Activated CD4-positive, alpha-beta memory T cell treated with anti-CD3 and anti-CD28 coated beads, Interleukin-2, amount 10 ng/mL, durations not matched to agents 7 days and 5 days (primary cell): Measurements from ENCODE around the gene ACTL8. TPM values are rescaled to one million over a fixed set of nuclear protein-coding genes. Genes with fewer than 3 reads are reported as not detected.
"Not testable (repeated sequence)": the region's sequence is repeated elsewhere in the genome, so short reads cannot be mapped to it uniquely, and the experiment has no call there.

Source experiments
- CTCF ChIA-PET: fragments of 350-600 bp; sonication (Branson Sonifier 250); formaldehyde crosslinking; loops from one replicate; lab custom pipeline; 2021; ENCODE audit warnings: antibody characterized with exemption, inconsistent platforms; lab: Charles Lee
- POLR2A ChIA-PET: fragments of 350-600 bp; sonication (Branson Sonifier 250); formaldehyde crosslinking; loops from one replicate; lab custom pipeline; 2021; ENCODE audit warnings: antibody characterized with exemption; lab: Charles Lee
- DNase-seq: peaks from one replicate; pipeline ENCODE4 v3.0.0-alpha.2; 2020
- H3K27ac Mint-ChIP-seq: one replicate; pipeline ENCODE4 v1.8.0; 2021; ENCODE audit warnings: mild to moderate bottlenecking, mixed read lengths
- H3K27me3 Mint-ChIP-seq: one replicate; pipeline ENCODE4 v1.8.0; 2021; ENCODE audit warnings: mixed read lengths
- H3K36me3 Mint-ChIP-seq: one replicate; pipeline ENCODE4 v1.8.0; 2021; ENCODE audit warnings: low read depth, mixed read lengths
- H3K4me1 Mint-ChIP-seq: one replicate; pipeline ENCODE4 v1.8.0; 2021; ENCODE audit warnings: mixed read lengths
- H3K4me3 Mint-ChIP-seq: one replicate; pipeline ENCODE4 v1.8.0; 2021; ENCODE audit warnings: mild to moderate bottlenecking, mixed read lengths
- H3K9me3 Mint-ChIP-seq: one replicate; pipeline ENCODE4 v1.8.0; 2021; ENCODE audit warnings: mixed read lengths
- total RNA-seq, 2 experiments: library from RNA; stranded (reverse); gene quantifications; one replicate each; pipeline ENCODE4 v1.2.3, GENCODE V29; 2021

ACTL8 gene
- total RNA-seq, 2 experiments from 2014 or later: not detected

DNA sequence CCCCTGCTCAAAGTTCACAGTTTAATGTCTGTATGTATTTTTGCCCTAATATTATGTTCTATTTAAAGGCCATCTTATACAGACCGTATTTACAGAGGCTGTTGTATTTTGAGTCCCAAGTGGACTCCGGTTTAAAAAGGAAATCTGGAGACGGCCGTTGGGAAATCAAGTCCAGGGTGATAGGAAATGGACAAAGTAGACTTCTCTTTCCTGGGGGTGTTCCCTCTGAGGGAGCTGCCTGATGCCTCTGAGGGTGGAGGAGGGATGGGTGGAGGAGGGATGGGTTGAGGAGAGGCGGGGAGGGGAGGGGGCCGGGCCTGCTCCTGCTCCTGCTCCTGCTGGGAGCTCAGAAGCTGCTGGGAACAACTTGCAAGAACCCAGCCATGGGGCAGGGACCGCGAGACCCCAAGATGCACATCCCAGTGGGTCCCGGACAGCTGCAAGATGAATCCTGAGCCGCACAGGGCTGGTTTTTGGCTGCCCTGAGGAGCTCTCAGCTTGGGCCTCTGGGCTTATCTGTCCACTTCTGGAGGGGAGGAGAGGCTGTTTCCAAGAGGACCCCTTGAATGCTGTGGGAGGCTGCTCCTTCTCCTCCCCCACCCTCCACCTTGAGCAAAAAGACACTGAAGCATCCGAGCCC lies 12.0 kb upstream of the ACTL8 start:
- no peak for DNase-seq
- Mint-ChIP-seq H3K4me1 (no peaks in the 10 kb centered on the region), H3K36me3 (no peaks in the 10 kb centered on the region), H3K4me3 (no peak overlapping the region), H3K27me3 (no peaks in the 10 kb centered on the region), H3K27ac (no peak overlapping the region), H3K9me3 (no peaks in the 10 kb centered on the region)
- ChIA-PET CTCF (no interaction called here), POLR2A (no interaction called here)

DNA sequence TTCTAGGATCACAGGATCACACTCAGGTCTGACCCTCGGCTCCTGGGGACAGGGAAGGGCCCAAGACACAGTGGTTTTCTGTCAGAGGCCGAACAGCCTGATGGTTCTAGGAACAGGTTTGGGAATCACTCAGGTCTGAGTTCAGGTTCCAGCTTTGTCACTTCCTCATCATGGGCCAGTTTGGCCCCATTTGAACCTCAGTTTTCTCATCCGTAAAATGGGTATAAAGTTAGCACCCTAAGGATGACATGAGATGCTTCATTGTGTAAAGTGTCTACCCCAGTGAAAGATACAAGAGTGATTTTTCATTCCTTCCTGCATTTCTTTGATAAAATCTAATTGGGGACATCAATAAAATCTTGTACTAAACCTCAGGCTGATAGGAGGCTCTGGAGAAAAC lies 11.2 kb upstream of the ACTL8 start:
- CTCF ChIA-PET: no interaction called here
- H3K27ac Mint-ChIP-seq: no peak overlapping the region
- H3K27me3 Mint-ChIP-seq: no peaks in the 10 kb centered on the region
- no peaks in the 10 kb centered on the region for H3K9me3 Mint-ChIP-seq
- POLR2A ChIA-PET: no interaction called here
- H3K4me1 Mint-ChIP-seq: no peaks in the 10 kb centered on the region
- no peak overlapping the region for H3K4me3 Mint-ChIP-seq
- no peak for DNase-seq
- H3K36me3 Mint-ChIP-seq: no peaks in the 10 kb centered on the region

DNA sequence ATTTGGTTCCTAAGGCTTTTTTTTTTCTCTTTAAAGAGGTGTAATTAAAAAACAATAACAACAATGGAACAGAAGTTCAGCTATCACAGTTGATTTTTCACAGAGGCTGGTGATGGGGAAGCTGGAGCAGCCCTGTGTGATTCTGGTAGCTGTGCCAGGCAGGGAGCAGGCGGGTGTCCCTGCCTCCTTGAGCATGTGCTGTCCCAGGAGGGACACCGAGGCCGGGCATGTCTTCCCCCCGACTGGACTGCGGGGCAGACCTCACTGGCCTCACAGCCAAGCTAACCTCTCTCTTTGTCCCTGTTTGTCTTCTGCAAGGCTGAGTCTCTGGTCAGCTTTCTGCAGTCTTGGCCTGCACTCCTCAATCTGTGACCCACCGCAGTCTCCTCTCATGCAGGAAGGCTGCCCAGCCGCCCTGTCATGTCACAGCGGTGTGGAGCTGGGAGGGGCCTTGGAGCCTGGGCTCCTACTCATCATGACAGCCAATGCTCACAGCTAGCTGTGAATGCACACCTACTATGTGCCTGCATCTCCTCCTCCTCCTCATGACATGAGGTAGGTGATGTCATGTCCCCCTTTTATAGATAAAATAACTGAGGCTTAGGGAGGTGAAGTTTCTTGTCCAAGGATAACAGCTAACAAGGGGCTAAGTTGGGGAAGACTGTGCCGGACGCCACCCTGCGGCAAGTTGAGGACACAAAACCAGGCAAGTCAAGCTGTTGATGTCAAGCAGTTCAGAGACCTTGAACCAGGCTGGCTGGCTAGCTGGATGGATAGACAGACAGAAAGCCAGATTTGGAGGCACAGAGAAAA lies 10.3 kb upstream of the ACTL8 start:
- CTCF ChIA-PET: interaction anchor here (1.4 kb wide), 1 partner anchor 84 kb away, joined by 3 read pairs; no protein-coding TSS in a partner anchor
- Mint-ChIP-seq H3K9me3 (no peaks in the 10 kb centered on the region), H3K27me3 (no peaks in the 10 kb centered on the region), H3K27ac (no peak overlapping the region), H3K4me1 (no peaks in the 10 kb centered on the region), H3K4me3 (no peak overlapping the region), H3K36me3 (no peaks in the 10 kb centered on the region)
- POLR2A ChIA-PET: no interaction called here
- DNase-seq: no peak

DNA sequence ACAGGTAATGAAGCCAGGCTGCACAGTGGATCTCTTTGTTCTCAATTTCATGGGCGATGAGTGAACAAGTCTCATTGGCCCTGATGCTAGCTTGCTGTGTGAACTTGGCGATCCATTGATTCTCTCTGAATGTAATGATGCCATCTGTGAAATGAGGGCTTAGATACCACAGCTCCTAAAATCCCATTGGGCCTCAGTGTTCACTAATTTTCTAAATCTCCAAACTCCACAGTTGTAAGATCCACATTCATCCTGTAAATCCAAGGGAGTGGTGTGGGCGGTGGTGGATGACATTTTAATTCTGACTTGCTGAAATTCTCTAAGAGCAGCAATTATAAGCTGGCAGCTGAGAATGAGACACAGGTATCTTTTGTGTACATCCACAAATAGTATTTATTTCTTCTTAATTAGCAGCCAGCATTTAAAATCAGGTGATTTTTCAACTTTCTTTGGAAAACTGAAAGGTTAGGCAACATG lies 9.6 kb upstream of the ACTL8 start:
- no peaks in the 10 kb centered on the region for H3K36me3 Mint-ChIP-seq
- no peak for DNase-seq
- no peaks in the 10 kb centered on the region for H3K4me1 Mint-ChIP-seq
- no peak overlapping the region for H3K4me3 Mint-ChIP-seq
- no peak overlapping the region for H3K27ac Mint-ChIP-seq
- no peaks in the 10 kb centered on the region for H3K9me3 Mint-ChIP-seq
- ChIA-PET CTCF (interaction anchor here (1.4 kb wide), 1 partner anchor 84 kb away, joined by 3 read pairs; no protein-coding TSS in a partner anchor), POLR2A (no interaction called here)
- no peaks in the 10 kb centered on the region for H3K27me3 Mint-ChIP-seq

DNA sequence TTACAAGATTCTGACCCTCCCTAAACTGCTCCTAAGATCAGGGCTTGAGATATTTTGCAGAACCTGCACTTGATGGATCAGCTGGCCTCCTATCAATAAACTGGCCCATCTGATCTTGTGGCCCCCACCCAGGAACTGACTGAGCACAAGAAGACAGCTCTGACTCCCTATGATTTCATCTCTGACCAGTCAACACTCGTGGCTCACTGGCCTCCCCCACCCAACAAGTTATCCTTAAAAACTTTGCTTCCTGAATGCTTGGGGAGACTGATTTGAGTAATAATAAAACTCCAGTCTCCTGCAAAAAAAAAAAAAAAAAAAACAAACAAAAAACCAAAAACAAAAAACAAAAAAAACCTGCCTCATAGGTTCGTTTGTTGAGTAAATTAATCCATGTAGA lies 8.9 kb upstream of the ACTL8 start:
- POLR2A ChIA-PET, H3K9me3 Mint-ChIP-seq: not testable (repeated sequence)

DNA sequence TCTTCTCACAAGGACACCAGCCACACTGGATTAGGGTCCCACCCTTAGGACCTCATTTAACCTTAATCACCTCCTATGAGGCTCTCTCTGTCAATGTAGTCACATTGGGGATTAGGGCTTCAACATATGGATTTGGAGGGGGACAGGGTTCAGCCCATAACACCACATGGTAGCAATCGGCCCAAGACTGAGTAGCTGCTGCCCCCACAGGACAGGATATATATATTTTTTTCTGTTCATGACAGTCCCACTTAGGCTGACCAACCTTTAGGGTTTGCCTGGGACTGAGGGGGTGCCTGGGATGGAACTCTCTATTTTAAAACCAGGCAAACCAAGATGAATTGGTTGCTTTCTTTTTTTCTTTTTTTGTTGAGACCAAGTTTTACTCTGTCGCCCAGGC lies 8.2 kb upstream of the ACTL8 start:
- ChIA-PET CTCF (no interaction called here), POLR2A (no interaction called here)
- Mint-ChIP-seq H3K27ac (no peak overlapping the region), H3K9me3 (no peaks in the 10 kb centered on the region), H3K4me1 (no peaks in the 10 kb centered on the region), H3K4me3 (no peak overlapping the region), H3K36me3 (no peaks in the 10 kb centered on the region), H3K27me3 (no peaks in the 10 kb centered on the region)
- DNase-seq: no peak

More for the DNA sequence above, 8.9 kb upstream of the ACTL8 start:
- not testable (repeated sequence) for H3K4me3 Mint-ChIP-seq, H3K27ac Mint-ChIP-seq, H3K36me3 Mint-ChIP-seq, H3K27me3 Mint-ChIP-seq, H3K4me1 Mint-ChIP-seq, DNase-seq
- CTCF ChIA-PET: interaction anchor here (1.4 kb wide), 1 partner anchor 85 kb away, joined by 3 read pairs; no protein-coding TSS in a partner anchor

DNA sequence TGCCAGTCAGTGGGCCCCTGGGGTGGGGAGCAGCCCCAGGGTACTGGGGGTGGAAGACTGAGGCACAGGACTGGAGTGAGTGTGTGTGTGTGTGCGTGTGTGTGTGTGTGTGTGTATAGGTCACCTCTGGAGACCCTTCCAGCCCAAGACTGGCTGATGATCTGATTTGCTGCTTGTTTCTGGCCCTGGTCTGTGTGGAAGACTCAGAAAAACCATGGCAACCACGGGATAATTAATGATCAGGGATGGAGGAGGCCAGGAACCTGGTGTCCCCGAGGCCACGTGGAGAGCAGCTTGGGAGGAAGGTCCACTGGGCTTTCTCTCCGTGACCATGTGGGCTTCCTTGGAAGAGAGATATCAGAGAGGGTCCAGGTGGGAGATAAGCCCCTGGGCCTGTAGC lies 4.8 kb upstream of the ACTL8 start:
- Mint-ChIP-seq H3K4me1 (no peaks in the 10 kb centered on the region), H3K27me3 (no peaks in the 10 kb centered on the region), H3K27ac (no peak overlapping the region), H3K9me3 (peaks cover 4% of the 10 kb centered on the region), H3K4me3 (no peak overlapping the region), H3K36me3 (no peaks in the 10 kb centered on the region)
- ChIA-PET CTCF (no interaction called here), POLR2A (no interaction called here)
- no peak for DNase-seq

DNA sequence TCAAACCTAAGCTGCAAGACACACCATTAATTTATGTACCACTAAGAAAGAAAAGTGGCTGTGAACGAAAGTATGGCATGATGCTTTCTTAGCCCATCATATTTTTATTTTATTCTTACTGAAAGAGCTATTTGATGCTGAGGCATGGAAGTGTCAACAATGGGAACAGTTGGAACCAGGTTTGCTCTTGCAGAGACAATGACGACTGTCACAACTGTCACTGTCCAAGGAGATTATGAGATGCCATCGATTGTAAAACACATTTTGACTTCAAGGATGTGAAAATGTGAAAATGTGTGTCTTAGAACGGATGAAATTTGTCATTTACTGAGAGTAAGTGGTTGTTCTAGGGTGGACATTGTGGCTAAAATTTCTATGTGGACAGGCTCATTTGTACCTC lies 2.8 kb upstream of the ACTL8 start:
- Mint-ChIP-seq H3K36me3 (no peaks in the 10 kb centered on the region), H3K4me3 (no peak overlapping the region), H3K4me1 (no peaks in the 10 kb centered on the region), H3K27me3 (no peaks in the 10 kb centered on the region), H3K9me3 (peaks cover 15% of the 10 kb centered on the region), H3K27ac (no peak overlapping the region)
- CTCF ChIA-PET: no interaction called here
- POLR2A ChIA-PET: no interaction called here
- no peak for DNase-seq

DNA sequence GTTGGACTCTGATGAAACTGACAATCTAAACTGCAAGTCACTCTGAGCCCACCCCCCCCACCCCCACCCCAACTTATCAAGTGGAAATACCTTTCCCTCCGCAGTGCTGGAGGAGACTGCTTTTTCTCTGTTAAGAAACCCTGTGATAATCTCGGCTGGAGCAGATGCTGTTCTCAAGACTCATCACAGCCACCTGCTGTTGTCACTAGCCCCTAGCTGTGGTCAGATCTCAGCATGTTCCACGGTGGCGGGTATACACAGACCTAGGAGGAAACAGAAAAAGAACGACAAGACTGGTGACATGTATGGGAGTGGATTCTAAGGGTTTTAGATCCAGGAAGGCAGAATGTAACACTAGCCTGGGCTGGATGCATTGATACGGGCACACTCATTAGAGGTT lies 2.3 kb downstream of the ACTL8 start:
- H3K4me1 Mint-ChIP-seq: no peaks in the 10 kb centered on the region
- peaks cover 46% of the 10 kb centered on the region for H3K9me3 Mint-ChIP-seq
- ChIA-PET POLR2A (no interaction called here), CTCF (no interaction called here)
- H3K4me3 Mint-ChIP-seq: no peak overlapping the region
- H3K27me3 Mint-ChIP-seq: no peaks in the 10 kb centered on the region
- H3K27ac Mint-ChIP-seq: no peak overlapping the region
- H3K36me3 Mint-ChIP-seq: no peaks in the 10 kb centered on the region
- DNase-seq: no peak

DNA sequence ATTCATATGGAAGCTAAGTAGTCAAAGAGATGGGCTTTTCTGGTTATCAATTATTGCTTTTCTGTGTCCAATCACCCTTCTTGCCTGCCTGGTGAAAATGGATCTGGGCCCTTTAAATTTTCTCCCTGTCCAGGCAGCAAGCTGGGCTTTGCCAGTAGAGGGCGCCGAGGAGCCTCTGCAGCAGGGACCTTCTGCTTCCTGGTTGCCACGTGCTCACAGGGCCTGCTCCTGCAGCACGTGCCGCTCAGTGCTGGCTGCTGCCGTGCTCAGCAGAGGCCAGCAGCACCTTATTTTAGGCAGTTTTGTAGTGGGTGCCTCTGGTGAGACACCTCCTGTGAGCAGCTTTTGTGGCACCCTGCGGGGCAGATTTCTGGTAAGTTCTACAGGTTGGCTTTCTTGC lies 4.0 kb downstream of the ACTL8 start:
- ChIA-PET CTCF (no interaction called here), POLR2A (no interaction called here)
- Mint-ChIP-seq H3K36me3 (no peaks in the 10 kb centered on the region), H3K4me3 (no peak overlapping the region), H3K27ac (no peak overlapping the region), H3K9me3 (peaks cover 44% of the 10 kb centered on the region), H3K27me3 (no peaks in the 10 kb centered on the region), H3K4me1 (no peaks in the 10 kb centered on the region)
- no peak for DNase-seq

DNA sequence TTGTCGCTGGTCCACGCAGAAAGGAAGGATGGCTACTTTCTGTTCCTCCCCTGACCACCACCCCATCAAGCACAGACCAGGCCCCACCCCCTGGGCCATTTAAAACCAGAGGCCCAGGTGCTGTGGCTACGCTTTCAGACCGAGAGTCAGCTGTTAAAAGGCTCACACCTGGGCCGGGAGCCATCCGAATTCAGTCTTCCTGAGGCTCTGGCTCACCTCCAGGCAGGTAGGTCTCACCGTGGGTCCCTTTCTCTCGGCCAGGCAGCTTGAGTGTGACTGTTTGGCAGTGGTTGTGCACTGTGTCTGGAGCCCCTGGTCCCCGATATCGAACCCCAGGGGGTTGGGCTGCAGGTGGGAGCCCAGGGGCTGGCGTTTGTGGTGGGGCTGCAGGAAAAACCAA lies 7.2 kb downstream of the ACTL8 start:
- ChIA-PET POLR2A (no interaction called here), CTCF (no interaction called here)
- H3K36me3 Mint-ChIP-seq: no peaks in the 10 kb centered on the region
- H3K9me3 Mint-ChIP-seq: peaks cover 31% of the 10 kb centered on the region
- no peaks in the 10 kb centered on the region for H3K4me1 Mint-ChIP-seq
- H3K27me3 Mint-ChIP-seq: no peaks in the 10 kb centered on the region
- H3K4me3 Mint-ChIP-seq: no peak overlapping the region
- DNase-seq: no peak
- no peak overlapping the region for H3K27ac Mint-ChIP-seq

DNA sequence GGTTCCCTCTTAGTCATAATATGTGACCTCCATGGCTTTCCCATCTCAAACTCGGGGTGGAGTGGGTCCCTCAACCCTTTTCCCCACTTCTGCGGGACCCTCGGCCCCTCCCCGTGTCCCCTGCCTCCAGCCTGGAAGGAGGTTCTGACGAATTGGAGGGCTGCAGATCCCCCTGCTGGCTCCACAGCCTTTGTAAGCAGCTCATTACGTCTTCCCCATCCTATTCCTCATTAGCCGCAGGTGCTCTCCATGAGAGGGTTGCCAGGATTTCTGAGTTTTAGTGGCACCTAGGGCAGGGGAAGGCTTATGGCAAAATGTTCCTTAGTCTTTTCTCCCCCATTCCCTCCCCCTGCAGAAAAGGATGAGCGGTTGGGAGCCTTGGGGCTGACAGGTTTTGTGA lies 8.3 kb downstream of the ACTL8 start:
- no peaks in the 10 kb centered on the region for H3K36me3 Mint-ChIP-seq
- H3K4me3 Mint-ChIP-seq: no peak overlapping the region
- ChIA-PET CTCF (no interaction called here), POLR2A (no interaction called here)
- no peaks in the 10 kb centered on the region for H3K4me1 Mint-ChIP-seq
- no peaks in the 10 kb centered on the region for H3K27me3 Mint-ChIP-seq
- no peak overlapping the region for H3K27ac Mint-ChIP-seq
- H3K9me3 Mint-ChIP-seq: peaks cover 20% of the 10 kb centered on the region
- no peak for DNase-seq

DNA sequence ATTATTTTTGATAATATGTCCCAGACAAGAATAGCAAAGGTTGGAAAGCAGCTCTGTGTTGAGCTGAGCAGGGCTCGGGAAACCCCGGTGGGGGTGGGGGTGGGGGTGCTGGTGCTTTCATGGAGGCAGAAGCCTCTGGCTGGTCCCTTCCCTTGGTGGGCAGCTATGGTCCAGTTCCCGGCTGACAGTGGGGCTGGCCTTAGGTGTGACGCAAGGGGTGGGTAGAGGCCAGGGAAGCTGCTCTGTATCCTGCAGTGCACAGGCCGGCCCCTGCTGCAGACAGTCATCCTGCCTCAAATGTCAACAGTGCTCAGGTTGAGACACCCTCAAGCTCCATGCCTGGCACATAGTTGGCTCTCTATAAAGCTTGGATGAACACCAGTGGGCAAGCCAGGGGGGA lies 8.9 kb downstream of the ACTL8 start:
- POLR2A ChIA-PET: no interaction called here
- Mint-ChIP-seq H3K27me3 (no peaks in the 10 kb centered on the region), H3K36me3 (no peaks in the 10 kb centered on the region), H3K4me3 (no peak overlapping the region), H3K9me3 (peaks cover 16% of the 10 kb centered on the region), H3K4me1 (no peaks in the 10 kb centered on the region), H3K27ac (no peak overlapping the region)
- no peak for DNase-seq
- CTCF ChIA-PET: no interaction called here

DNA sequence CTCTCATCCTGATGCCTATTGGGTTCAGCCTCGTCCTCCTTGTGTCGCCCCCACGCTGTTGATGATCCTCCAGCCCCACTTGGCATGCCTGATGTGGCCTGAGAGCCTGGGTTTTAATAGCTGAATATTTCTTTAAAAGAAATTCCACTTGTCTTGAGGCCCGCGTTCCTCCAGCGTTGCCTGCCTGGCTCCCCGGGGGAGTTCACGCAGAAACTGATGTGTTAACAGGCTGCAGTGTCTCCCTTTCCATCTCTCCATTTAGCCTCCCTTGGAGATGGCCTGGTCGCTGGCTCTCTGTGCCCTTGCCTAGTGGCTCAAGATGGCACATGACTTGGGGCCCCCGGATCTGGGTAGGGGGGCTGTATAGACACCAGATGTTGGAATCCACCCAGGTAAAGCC lies 9.5 kb downstream of the ACTL8 start:
- no peaks in the 10 kb centered on the region for H3K27me3 Mint-ChIP-seq
- no peak overlapping the region for H3K4me3 Mint-ChIP-seq
- POLR2A ChIA-PET: no interaction called here
- DNase-seq: no peak
- peaks cover 13% of the 10 kb centered on the region for H3K9me3 Mint-ChIP-seq
- H3K27ac Mint-ChIP-seq: no peak overlapping the region
- H3K4me1 Mint-ChIP-seq: no peaks in the 10 kb centered on the region
- CTCF ChIA-PET: no interaction called here
- H3K36me3 Mint-ChIP-seq: no peaks in the 10 kb centered on the region
